ENCODE data around the gene WDR45B. TPM values are rescaled to one million over a fixed set of nuclear protein-coding genes. Genes with fewer than 3 reads are reported as not detected.

The WDR45B gene
- total RNA-seq, 1 experiment from 2014 or later, result 102 TPM

- no peak for DNase-seq (ENCODE audit: extremely low read depth, low read depth)
Measured at GRCh38 chr17:82678265-82678891, 30.1 kb upstream of the WDR45B start.

- DNase-seq (ENCODE audit: extremely low read depth, low read depth), result no peak
Measured at GRCh38 chr17:82677353-82677925, 29.2 kb upstream of the WDR45B start.

- no peak for DNase-seq (ENCODE audit: extremely low read depth, low read depth)
Measured at GRCh38 chr17:82675476-82676245, 27.4 kb upstream of the WDR45B start.

- no peak for DNase-seq (ENCODE audit: extremely low read depth, low read depth)
Measured at GRCh38 chr17:82674656-82675475, 26.6 kb upstream of the WDR45B start.

GRCh38 chr17:82670661-82671450 lies 22.6 kb upstream of the WDR45B start:
- DNase-seq (ENCODE audit: extremely low read depth, low read depth), result no peak

GRCh38 chr17:82668631-82669099 lies 20.4 kb upstream of the WDR45B start:
- DNase-seq (ENCODE audit: extremely low read depth, low read depth), result peak; percentile 71

- DNase-seq (ENCODE audit: extremely low read depth, low read depth), result no peak
Measured at GRCh38 chr17:82668024-82668630, 19.9 kb upstream of the WDR45B start.

GRCh38 chr17:82667668-82668000 lies 19.4 kb upstream of the WDR45B start:
- no peak for DNase-seq (ENCODE audit: extremely low read depth, low read depth)

GRCh38 chr17:82666931-82667667 lies 18.9 kb upstream of the WDR45B start:
- DNase-seq (ENCODE audit: extremely low read depth, low read depth), result no peak

GRCh38 chr17:82665891-82666290 lies 17.6 kb upstream of the WDR45B start:
- DNase-seq (ENCODE audit: extremely low read depth, low read depth), result no peak

GRCh38 chr17:82665217-82665616 lies 17.0 kb upstream of the WDR45B start:
- DNase-seq (ENCODE audit: extremely low read depth, low read depth), result no peak

- DNase-seq (ENCODE audit: extremely low read depth, low read depth), result no peak
Measured at GRCh38 chr17:82664701-82665182, 16.5 kb upstream of the WDR45B start.

GRCh38 chr17:82664276-82664575 lies 16.0 kb upstream of the WDR45B start:
- no peak for DNase-seq (ENCODE audit: extremely low read depth, low read depth)

- no peak for DNase-seq (ENCODE audit: extremely low read depth, low read depth)
Measured at GRCh38 chr17:82663381-82664275, 15.4 kb upstream of the WDR45B start.

- no peak for DNase-seq (ENCODE audit: extremely low read depth, low read depth)
Measured at GRCh38 chr17:82662711-82663261, 14.5 kb upstream of the WDR45B start.

GRCh38 chr17:82661717-82662683 lies 13.8 kb upstream of the WDR45B start:
- DNase-seq (ENCODE audit: extremely low read depth, low read depth), result no peak

- DNase-seq (ENCODE audit: extremely low read depth, low read depth), result no peak
Measured at GRCh38 chr17:82659886-82660285, 11.6 kb upstream of the WDR45B start.

Data from NCI-H460 (cell line).